ENCODE results near the gene TOM1L2.

TOM1L2 gene

DNA sequence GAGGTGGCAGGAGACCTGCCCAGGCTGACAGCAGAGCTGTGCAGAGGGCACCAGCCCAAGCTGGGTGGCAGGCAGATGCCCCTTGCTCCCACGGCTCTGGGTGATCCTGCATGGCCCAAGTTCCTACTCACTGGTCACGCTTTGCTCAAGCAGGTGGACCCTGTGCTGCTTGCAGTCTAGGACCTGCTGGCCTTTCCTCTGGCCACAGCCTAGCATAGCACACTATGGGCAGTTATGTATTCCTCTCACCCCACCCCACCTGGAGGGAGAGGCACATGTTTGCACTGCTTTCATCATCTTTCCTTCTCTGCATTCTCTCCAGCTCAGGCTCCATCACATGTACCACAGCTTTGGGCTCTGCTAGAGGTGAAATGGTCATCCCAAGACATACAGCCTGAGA lies 115.8 kb downstream of the TOM1L2 start:
- no peaks in the 10 kb centered on the region for H3K9me3 ChIP-seq (replicated peaks; ENCODE audit: insufficient read depth, low read length)
- H3K27ac ChIP-seq (ENCODE audit: low read length), result no peak overlapping the region
- no peak overlapping the region for H2AFZ ChIP-seq (ENCODE audit: low read length)

DNA sequence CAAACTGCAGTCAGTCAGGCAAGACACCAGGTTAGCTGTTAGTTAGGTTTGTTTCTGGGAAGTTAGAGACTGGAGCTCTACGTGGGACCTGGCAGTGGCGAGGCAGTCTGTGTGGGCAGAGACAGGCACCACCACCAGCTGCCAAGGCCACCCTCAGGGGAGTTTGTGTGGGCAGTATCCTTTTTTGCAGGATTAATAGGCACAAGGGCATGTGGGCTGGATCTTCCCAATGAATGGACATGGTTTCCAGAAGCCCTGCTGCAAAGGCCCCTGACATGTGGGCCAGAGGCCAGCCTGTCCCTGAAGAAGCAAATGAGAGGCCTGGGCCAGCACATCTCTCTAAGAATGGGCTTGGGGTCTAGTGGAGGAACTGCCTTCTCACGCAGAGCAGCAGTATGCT lies 116.2 kb downstream of the TOM1L2 start:
- no peaks in the 10 kb centered on the region; the same call in 1 of the 2 replicates for H3K4me1 ChIP-seq (ENCODE audit: low read length)
- no peaks in the 10 kb centered on the region for H3F3A ChIP-seq (ENCODE audit: insufficient read depth, low read length)
- no peak overlapping the region for H3K9ac ChIP-seq (ENCODE audit: low read length)
- H3K36me3 ChIP-seq (replicated peaks; ENCODE audit: insufficient read depth, low read length), result no peaks in the 10 kb centered on the region
- no peak overlapping the region for H3K4me2 ChIP-seq (ENCODE audit: low read depth, low read length)
- H3K79me2 ChIP-seq (ENCODE audit: low read length), result no peaks in the 10 kb centered on the region
- no peak overlapping the region for H3K4me3 ChIP-seq (ENCODE audit: low read length)
- no peak overlapping the region for H3K27ac ChIP-seq (ENCODE audit: low read length)
- H3K9me2 ChIP-seq (replicated peaks; ENCODE audit: insufficient read depth, low read length), result no peaks in the 10 kb centered on the region
- H3K9me3 ChIP-seq (replicated peaks; ENCODE audit: insufficient read depth, low read length), result no peaks in the 10 kb centered on the region
- no peaks in the 10 kb centered on the region for H4K20me1 ChIP-seq (ENCODE audit: insufficient read depth, low read length)
- no peaks in the 10 kb centered on the region for H3K27me3 ChIP-seq (replicated peaks; ENCODE audit: insufficient read depth, low read length)
- H2AFZ ChIP-seq (ENCODE audit: low read length), result no peak overlapping the region
- no peak for DNase-seq
- no peak for TF ChIP-seq EZH2phosphoT487 (IDR thresholded peaks at IDR 0.05; ENCODE audit: low read length)
- TF ChIP-seq EZH2 (optimal IDR thresholded peaks at IDR 0.05; ENCODE audit: low read depth, low read length), result no peak
- TF ChIP-seq, protein P1, sequence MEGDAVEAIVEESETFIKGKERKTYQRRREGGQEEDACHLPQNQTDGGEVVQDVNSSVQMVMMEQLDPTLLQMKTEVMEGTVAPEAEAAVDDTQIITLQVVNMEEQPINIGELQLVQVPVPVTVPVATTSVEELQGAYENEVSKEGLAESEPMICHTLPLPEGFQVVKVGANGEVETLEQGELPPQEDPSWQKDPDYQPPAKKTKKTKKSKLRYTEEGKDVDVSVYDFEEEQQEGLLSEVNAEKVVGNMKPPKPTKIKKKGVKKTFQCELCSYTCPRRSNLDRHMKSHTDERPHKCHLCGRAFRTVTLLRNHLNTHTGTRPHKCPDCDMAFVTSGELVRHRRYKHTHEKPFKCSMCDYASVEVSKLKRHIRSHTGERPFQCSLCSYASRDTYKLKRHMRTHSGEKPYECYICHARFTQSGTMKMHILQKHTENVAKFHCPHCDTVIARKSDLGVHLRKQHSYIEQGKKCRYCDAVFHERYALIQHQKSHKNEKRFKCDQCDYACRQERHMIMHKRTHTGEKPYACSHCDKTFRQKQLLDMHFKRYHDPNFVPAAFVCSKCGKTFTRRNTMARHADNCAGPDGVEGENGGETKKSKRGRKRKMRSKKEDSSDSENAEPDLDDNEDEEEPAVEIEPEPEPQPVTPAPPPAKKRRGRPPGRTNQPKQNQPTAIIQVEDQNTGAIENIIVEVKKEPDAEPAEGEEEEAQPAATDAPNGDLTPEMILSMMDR (IDR thresholded peaks at IDR 0.05; ENCODE audit: low read length), result no peak

More for the DNA sequence above, 115.8 kb downstream of the TOM1L2 start:
- H3K9me2 ChIP-seq (replicated peaks; ENCODE audit: insufficient read depth, low read length), result no peaks in the 10 kb centered on the region
- H3K4me2 ChIP-seq (ENCODE audit: low read depth, low read length), result no peak overlapping the region
- DNase-seq, result no peak
- no peaks in the 10 kb centered on the region for H3K79me2 ChIP-seq (ENCODE audit: low read length)
- H3K4me3 ChIP-seq (ENCODE audit: low read length), result no peak overlapping the region
- H3F3A ChIP-seq (ENCODE audit: insufficient read depth, low read length), result no peaks in the 10 kb centered on the region
- no peaks in the 10 kb centered on the region; the same call in 1 of the 2 replicates for H3K4me1 ChIP-seq (ENCODE audit: low read length)
- no peaks in the 10 kb centered on the region for H3K36me3 ChIP-seq (replicated peaks; ENCODE audit: insufficient read depth, low read length)
- H3K27me3 ChIP-seq (replicated peaks; ENCODE audit: insufficient read depth, low read length), result no peaks in the 10 kb centered on the region
- TF ChIP-seq EZH2 (optimal IDR thresholded peaks at IDR 0.05; ENCODE audit: low read depth, low read length) (no peak), EZH2phosphoT487 (IDR thresholded peaks at IDR 0.05; ENCODE audit: low read length) (no peak)
- TF ChIP-seq, protein P1 (IDR thresholded peaks at IDR 0.05; ENCODE audit: low read length), result no peak
- H3K9ac ChIP-seq (ENCODE audit: low read length), result no peak overlapping the region
- H4K20me1 ChIP-seq (ENCODE audit: insufficient read depth, low read length), result no peaks in the 10 kb centered on the region

DNA sequence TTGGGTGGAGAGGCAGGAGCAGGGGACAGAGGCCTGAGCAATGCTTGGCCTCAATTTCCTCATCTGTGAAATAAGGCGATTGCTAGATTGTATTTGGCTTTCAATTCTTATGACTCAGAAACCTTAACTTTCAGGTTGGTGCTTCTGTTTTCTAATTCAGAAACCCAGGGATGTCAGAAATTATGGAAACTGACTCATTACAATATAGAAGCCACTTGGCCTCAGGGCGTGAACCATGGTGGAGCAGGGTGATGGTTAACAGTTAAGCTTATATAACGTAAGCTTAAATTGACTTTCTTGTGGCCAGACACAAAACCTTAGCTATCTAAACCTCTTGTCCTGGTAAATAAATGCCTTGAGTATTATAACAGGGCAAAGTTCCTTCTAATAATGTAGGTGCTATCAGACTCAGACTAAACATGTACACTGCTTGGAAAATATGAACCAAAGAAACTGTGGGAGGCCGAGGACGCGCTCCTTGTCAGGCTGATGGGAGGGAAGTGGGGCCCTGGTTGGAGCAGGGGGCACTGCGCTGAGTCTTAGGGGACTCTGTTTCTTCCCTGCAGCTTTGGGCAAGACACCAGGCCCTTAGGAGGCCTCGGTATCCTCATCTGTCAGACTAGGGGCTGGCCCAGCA lies 118.3 kb downstream of the TOM1L2 start:
- no peak overlapping the region for H3K9ac ChIP-seq (ENCODE audit: low read length)

More for the DNA sequence above, 118.3 kb downstream of the TOM1L2 start:
- no peaks in the 10 kb centered on the region for H3K36me3 ChIP-seq (replicated peaks; ENCODE audit: insufficient read depth, low read length)
- no peak overlapping the region for H3K27ac ChIP-seq (ENCODE audit: low read length)
- H3K9me2 ChIP-seq (replicated peaks; ENCODE audit: insufficient read depth, low read length), result no peaks in the 10 kb centered on the region
- no peaks in the 10 kb centered on the region for H3K9me3 ChIP-seq (replicated peaks; ENCODE audit: insufficient read depth, low read length)
- no peaks in the 10 kb centered on the region for H3K79me2 ChIP-seq (ENCODE audit: low read length)
- no peak for DNase-seq
- no peaks in the 10 kb centered on the region for H3F3A ChIP-seq (ENCODE audit: insufficient read depth, low read length)
- no peak overlapping the region for H3K4me3 ChIP-seq (ENCODE audit: low read length)
- TF ChIP-seq EZH2phosphoT487 (IDR thresholded peaks at IDR 0.05; ENCODE audit: low read length) (no peak), EZH2 (optimal IDR thresholded peaks at IDR 0.05; ENCODE audit: low read depth, low read length) (no peak)
- TF ChIP-seq, protein P1 (IDR thresholded peaks at IDR 0.05; ENCODE audit: low read length), result no peak
- H4K20me1 ChIP-seq (ENCODE audit: insufficient read depth, low read length), result no peaks in the 10 kb centered on the region
- no peak overlapping the region for H2AFZ ChIP-seq (ENCODE audit: low read length)
- no peaks in the 10 kb centered on the region for H3K27me3 ChIP-seq (replicated peaks; ENCODE audit: insufficient read depth, low read length)
- no peak overlapping the region for H3K4me2 ChIP-seq (ENCODE audit: low read depth, low read length)
- H3K4me1 ChIP-seq (ENCODE audit: low read length), result peaks cover 7% of the 10 kb centered on the region

Data from MM.1S (cell line).